HepG2 (cell line): ENCODE results near the gene INO80B. TPM values are rescaled to one million over a fixed set of nuclear protein-coding genes. Genes with fewer than 3 reads are reported as not detected.

ENCODE experiments used
- GPBP1L1 ChIP-seq: sonication (generic); formaldehyde crosslinking; IDR thresholded peaks from 2 replicates; pipeline ENCODE4 v1.5.0; 2020; ENCODE audit warnings: mild to moderate bottlenecking, missing genetic modification reagents
- HNF1A ChIP-seq, 2 experiments: sonication (generic) in 1 of 2; formaldehyde crosslinking in 1 of 2; IDR thresholded peaks; 2 replicates each; pipeline versions ENCODE4 v1.4.0 to v1.6.1; 2016 to 2020; ENCODE audit warnings: borderline replicate concordance in 1 of 2, low read depth in 1 of 2, mild to moderate bottlenecking in 1 of 2, missing genetic modification reagents in 1 of 2
- KLF15 ChIP-seq: sonication (generic); formaldehyde crosslinking; IDR thresholded peaks from 2 replicates; pipeline ENCODE4 v1.8.1; 2023; ENCODE audit warnings: borderline replicate concordance, mild to moderate bottlenecking, inconsistent platforms, missing genetic modification reagents, mixed read lengths
- NKX3-1 ChIP-seq: sonication (generic); formaldehyde crosslinking; IDR thresholded peaks from 2 replicates; pipeline ENCODE4 v1.5.0; 2020; ENCODE audit warnings: missing genetic modification reagents
- RELA ChIP-seq: sonication (generic); formaldehyde crosslinking; IDR thresholded peaks from 2 replicates; pipeline ENCODE4 v1.4.0; 2020; ENCODE audit warnings: missing genetic modification reagents
- TEAD3 ChIP-seq: optimal IDR thresholded peaks from 2 replicates; pipeline ENCODE3; 2016; ENCODE audit warnings: borderline replicate concordance
- TFDP1 ChIP-seq: IDR thresholded peaks from 2 replicates; pipeline ENCODE4 v1.6.1; 2016; ENCODE audit warnings: missing compliant biosample characterization, missing genetic modification reagents, borderline replicate concordance
- THAP9 ChIP-seq: sonication (generic); formaldehyde crosslinking; IDR thresholded peaks from 2 replicates; pipeline ENCODE4; 2020; ENCODE audit warnings: missing genetic modification reagents, mild to moderate bottlenecking, borderline replicate concordance
- ZNF136 ChIP-seq: sonication (generic); formaldehyde crosslinking; IDR thresholded peaks from 2 replicates; pipeline ENCODE4 v1.8.1; 2022; ENCODE audit warnings: low read depth, mild to moderate bottlenecking, moderate library complexity, missing genetic modification reagents
- ZNF33A ChIP-seq: sonication (generic); formaldehyde crosslinking; IDR thresholded peaks from 2 replicates; pipeline ENCODE4 v1.5.1; 2020; ENCODE audit warnings: missing genetic modification reagents, mild to moderate bottlenecking, moderate library complexity, borderline replicate concordance
- polyA plus RNA-seq, 8 experiments: library from polyadenylated mRNA; depleted of rRNA in 3 of 8; stranded (reverse) in 7 of 8; unstranded in 1 of 8; fragments of >200 nt; fragmentation: Illumina TruSeq in 4 of 8; extraction: Trizol in 4 of 8; gene quantifications; 2 replicates each; pipeline versions ENCODE4 v1.2.1 to v1.2.3, GENCODE V29; 2011 to 2016; ENCODE audit warnings: low read depth in 4 of 8, missing spikeins in 1 of 8, mixed read lengths in 1 of 8; ENCODE audit not compliant: insufficient read depth in 1 of 8
- total RNA-seq, 5 experiments: library from RNA; depleted of rRNA; stranded (reverse); fragments of >200 nt; fragmentation: Illumina TruSeq; extraction: Trizol; gene quantifications; 2 replicates each; pipeline ENCODE4 v1.2.3, GENCODE V29; 2016; ENCODE audit warnings: low read depth in 1 of 5

INO80B gene
- total and polyA plus RNA-seq, 2 of the 13 experiments (the other 11 are each of a cell fraction or from before 2014, with no cell fraction given): 6.2 to 14.5 TPM

- TF ChIP-seq ZNF136 (CRISPR knock-in tag) (peak; percentile 80; the same call in 1 of the 2 replicates), TEAD3 (CRISPR knock-in tag) (peak; percentile 69), THAP9 (peak; percentile 17; the same call in 1 of the 2 replicates), KLF15 (CRISPR knock-in tag) (peak; percentile 44; the same call in 1 of the 2 replicates), TFDP1 (CRISPR knock-in tag) (peak; percentile 91; the same call in 1 of the 2 replicates), HNF1A (IDR thresholded peaks at IDR 0.05; ENCODE audit: low read depth) (no peak), HNF1A (CRISPR knock-in tag; IDR thresholded peaks at IDR 0.05; ENCODE audit: borderline replicate concordance) (peak; percentile 32; the same call in 1 of the 2 replicates), GPBP1L1 (CRISPR knock-in tag) (no peak), ZNF33A (CRISPR knock-in tag) (no peak), RELA (CRISPR knock-in tag) (no peak), NKX3-1 (CRISPR knock-in tag) (0 out of 2 replicates have a peak, but pooled peaks have one; percentile 30)
Observed at GRCh38 chr2:74421221-74421870, 33.5 kb upstream of the INO80B start, which contains the start of the genes C2orf81 and WDR54 (continued).
